ENCODE data around the gene NT5C3B.
A peak's percentile ranks its signal among the peaks of the same experiment; 100 is the strongest.
"Not testable (repeated sequence)": the region's sequence is repeated elsewhere in the genome, so short reads cannot be mapped to it uniquely, and the experiment has no call there.

The NT5C3B gene

DNA sequence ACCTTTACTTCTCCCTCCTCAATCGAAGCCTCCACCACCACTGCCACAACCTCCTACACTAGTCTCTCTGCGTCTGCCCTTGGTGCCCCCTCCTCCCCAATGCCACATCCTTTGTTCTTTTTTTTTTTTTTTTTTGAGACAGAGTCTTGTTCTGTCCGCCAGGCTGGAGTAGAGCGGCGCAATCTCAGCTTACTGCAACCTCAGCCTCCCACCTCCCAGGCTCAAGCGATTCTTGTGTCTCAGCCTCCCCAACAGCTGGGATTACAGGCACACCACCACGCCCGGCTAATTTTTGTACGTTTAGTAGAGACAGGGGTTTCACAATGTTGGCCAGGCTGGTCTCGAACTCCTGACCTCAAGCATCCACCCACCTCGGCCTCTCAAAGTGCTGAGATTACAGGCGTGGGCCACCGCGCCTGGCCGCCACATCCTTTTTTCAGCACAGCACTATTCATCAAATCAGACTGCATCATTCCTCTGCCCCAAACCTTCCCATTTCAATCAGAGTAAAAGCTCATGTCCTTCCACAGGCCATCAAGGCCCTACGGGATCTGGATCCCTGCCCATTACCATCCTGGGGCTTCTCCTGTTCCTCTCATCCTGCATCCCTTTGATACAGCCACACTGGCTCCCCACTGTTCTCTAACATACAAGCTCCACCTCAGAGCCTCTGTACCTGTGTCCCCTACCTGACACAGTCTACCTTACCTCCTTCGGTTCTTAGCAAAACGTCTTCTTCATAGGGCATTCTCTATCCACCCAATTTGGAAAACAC, 27.2 kb upstream of the NT5C3B start:
- peaks cover 67% of the 10 kb centered on the region for H3K79me2 ChIP-seq (ENCODE audit: insufficient read depth, low read length)
- peak overlapping the region; percentile 25; the same call in 1 of the 2 replicates for H3K27ac ChIP-seq (ENCODE audit: low read length)
- ATAC-seq (ENCODE audit: insufficient read depth, low read depth) = no peak
- peak overlapping the region; percentile 93 for H3K4me2 ChIP-seq (ENCODE audit: insufficient read depth, low read length)
- H4K20me1 ChIP-seq (ENCODE audit: insufficient read depth, low read length) = peaks cover 45% of the 10 kb centered on the region
- H3K9ac ChIP-seq (ENCODE audit: low read depth, low read length) = peak overlapping the region; percentile 83
- TF ChIP-seq, protein P1, sequence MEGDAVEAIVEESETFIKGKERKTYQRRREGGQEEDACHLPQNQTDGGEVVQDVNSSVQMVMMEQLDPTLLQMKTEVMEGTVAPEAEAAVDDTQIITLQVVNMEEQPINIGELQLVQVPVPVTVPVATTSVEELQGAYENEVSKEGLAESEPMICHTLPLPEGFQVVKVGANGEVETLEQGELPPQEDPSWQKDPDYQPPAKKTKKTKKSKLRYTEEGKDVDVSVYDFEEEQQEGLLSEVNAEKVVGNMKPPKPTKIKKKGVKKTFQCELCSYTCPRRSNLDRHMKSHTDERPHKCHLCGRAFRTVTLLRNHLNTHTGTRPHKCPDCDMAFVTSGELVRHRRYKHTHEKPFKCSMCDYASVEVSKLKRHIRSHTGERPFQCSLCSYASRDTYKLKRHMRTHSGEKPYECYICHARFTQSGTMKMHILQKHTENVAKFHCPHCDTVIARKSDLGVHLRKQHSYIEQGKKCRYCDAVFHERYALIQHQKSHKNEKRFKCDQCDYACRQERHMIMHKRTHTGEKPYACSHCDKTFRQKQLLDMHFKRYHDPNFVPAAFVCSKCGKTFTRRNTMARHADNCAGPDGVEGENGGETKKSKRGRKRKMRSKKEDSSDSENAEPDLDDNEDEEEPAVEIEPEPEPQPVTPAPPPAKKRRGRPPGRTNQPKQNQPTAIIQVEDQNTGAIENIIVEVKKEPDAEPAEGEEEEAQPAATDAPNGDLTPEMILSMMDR (IDR thresholded peaks at IDR 0.05; ENCODE audit: borderline replicate concordance, extremely low read depth, low read length, poor library complexity, severe bottlenecking) = no peak
- TF ChIP-seq EZH2 (IDR thresholded peaks at IDR 0.05; ENCODE audit: borderline replicate concordance, low read depth, low read length, severe bottlenecking) = no peak
- peak overlapping the region; percentile 91 to 98; a peak in 3 of 4 replicates for H3K4me3 ChIP-seq (ENCODE audit: low read depth in 1 of 2, low read length in 2 of 2)
- no peak overlapping the region for H2AFZ ChIP-seq (ENCODE audit: low read depth, low read length)
- peak; percentile 51 for DNase-seq
- no peaks in the 10 kb centered on the region for H3K9me3 ChIP-seq (ENCODE audit: insufficient read depth, low read length, severe bottlenecking)
- peaks cover 35% of the 10 kb centered on the region for H3K4me1 ChIP-seq (ENCODE audit: insufficient read depth, low read length)
- H3K36me3 ChIP-seq (ENCODE audit: insufficient read depth, low read length) = peaks cover 21% of the 10 kb centered on the region
- no peaks in the 10 kb centered on the region for H3K27me3 ChIP-seq (ENCODE audit: insufficient read depth, low read length, poor library complexity)

DNA sequence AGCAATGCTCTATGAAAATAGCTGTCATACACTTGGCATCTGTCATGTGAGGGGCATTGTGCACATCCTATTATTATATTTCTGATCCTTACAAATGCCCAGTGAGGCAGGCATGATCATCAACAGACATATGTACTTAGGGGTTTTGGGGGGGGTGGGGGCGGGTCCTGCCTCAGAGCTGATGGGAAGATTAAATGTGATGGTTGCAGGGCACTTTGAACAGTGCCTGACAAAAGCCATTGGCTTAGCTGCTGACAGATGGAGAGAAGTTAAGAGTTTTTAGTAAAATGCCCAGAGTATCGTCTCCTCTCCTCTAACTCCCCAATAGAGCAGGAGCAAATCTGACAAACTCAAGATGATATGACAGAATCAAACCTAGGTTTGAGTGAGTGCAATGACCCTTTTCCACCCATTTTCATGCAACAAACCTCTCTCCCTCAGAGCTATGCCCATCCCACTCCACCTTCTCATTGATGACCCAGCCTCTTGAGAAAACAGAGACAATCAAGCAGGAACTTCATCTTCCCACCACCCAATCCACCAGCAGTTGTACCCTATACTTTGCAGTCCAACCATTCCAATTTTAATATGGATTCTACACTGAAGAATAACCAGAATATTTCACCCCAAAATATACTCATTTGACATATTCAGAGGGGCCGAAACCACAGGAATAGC, 24.4 kb upstream of the NT5C3B start:
- H3K79me2 ChIP-seq (ENCODE audit: insufficient read depth, low read length) = peaks cover 92% of the 10 kb centered on the region
- no peaks in the 10 kb centered on the region for H3K27me3 ChIP-seq (ENCODE audit: insufficient read depth, low read length, poor library complexity)
- TF ChIP-seq, protein P1 (IDR thresholded peaks at IDR 0.05; ENCODE audit: borderline replicate concordance, extremely low read depth, low read length, poor library complexity, severe bottlenecking) = no peak
- no peak for TF ChIP-seq EZH2 (IDR thresholded peaks at IDR 0.05; ENCODE audit: borderline replicate concordance, low read depth, low read length, severe bottlenecking)
- no peak overlapping the region; the same call in 1 of the 2 replicates for H3K4me2 ChIP-seq (ENCODE audit: insufficient read depth, low read length)
- H3K9ac ChIP-seq (ENCODE audit: low read depth, low read length) = no peak overlapping the region
- no peak overlapping the region for H2AFZ ChIP-seq (ENCODE audit: low read depth, low read length)
- peaks cover 32% of the 10 kb centered on the region for H3K4me1 ChIP-seq (ENCODE audit: insufficient read depth, low read length)
- DNase-seq (no peak), ATAC-seq (ENCODE audit: insufficient read depth, low read depth) (no peak)
- H3K27ac ChIP-seq (ENCODE audit: low read length) = no peak overlapping the region
- H4K20me1 ChIP-seq (ENCODE audit: insufficient read depth, low read length) = peaks cover 49% of the 10 kb centered on the region
- no peak overlapping the region for H3K4me3 ChIP-seq (ENCODE audit: low read depth in 1 of 2, low read length in 2 of 2)
- no peaks in the 10 kb centered on the region for H3K9me3 ChIP-seq (ENCODE audit: insufficient read depth, low read length, severe bottlenecking)
- H3K36me3 ChIP-seq (ENCODE audit: insufficient read depth, low read length) = peaks cover 5% of the 10 kb centered on the region; the same call in 1 of the 2 replicates

DNA sequence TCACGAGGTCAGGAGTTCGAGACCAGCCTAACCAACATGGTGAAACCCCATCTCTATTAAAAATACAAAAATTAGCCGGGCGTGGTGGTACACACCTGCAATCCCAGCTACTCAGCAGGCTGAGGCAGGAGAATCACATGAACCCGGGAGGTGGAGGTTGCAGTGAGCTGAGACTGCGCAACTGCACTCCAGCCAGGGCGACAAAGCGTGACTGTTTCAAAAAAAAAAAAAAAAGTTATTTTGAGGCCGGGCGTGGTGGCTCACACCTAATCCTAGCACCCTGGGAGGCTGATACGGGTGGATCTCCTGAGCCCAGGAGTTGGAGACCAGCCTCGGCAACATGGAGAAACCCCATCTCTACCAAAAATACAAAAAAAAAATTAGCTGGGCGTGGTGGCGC, 15.3 kb upstream of the NT5C3B start:
- not testable (repeated sequence) for ATAC-seq (ENCODE audit: insufficient read depth, low read depth); H3K4me2 ChIP-seq (ENCODE audit: insufficient read depth, low read length); H3K4me1 ChIP-seq (ENCODE audit: insufficient read depth, low read length); H2AFZ ChIP-seq (ENCODE audit: low read depth, low read length); DNase-seq; H3K4me3 ChIP-seq (ENCODE audit: low read depth in 1 of 2, low read length in 2 of 2); H3K27me3 ChIP-seq (ENCODE audit: insufficient read depth, low read length, poor library complexity); H3K9me3 ChIP-seq (ENCODE audit: insufficient read depth, low read length, severe bottlenecking); H3K9ac ChIP-seq (ENCODE audit: low read depth, low read length); H3K27ac ChIP-seq (ENCODE audit: low read length)
- peaks cover 46% of the 10 kb centered on the region for H3K36me3 ChIP-seq (ENCODE audit: insufficient read depth, low read length)
- H3K79me2 ChIP-seq (ENCODE audit: insufficient read depth, low read length) = peaks cover 73% of the 10 kb centered on the region
- peaks cover 26% of the 10 kb centered on the region; the same call in 1 of the 2 replicates for H4K20me1 ChIP-seq (ENCODE audit: insufficient read depth, low read length)

All from DND-41 (cell line).